Fibroblast of skin of left biceps (primary cell): ENCODE data around the gene NPC1L1.

Experiments
- DNase-seq, 2 experiments: peaks; one replicate each; pipeline ENCODE4 v3.0.0-alpha.2; 2013; ENCODE audit warnings: low read depth in 2 of 2

Gene NPC1L1

DNA sequence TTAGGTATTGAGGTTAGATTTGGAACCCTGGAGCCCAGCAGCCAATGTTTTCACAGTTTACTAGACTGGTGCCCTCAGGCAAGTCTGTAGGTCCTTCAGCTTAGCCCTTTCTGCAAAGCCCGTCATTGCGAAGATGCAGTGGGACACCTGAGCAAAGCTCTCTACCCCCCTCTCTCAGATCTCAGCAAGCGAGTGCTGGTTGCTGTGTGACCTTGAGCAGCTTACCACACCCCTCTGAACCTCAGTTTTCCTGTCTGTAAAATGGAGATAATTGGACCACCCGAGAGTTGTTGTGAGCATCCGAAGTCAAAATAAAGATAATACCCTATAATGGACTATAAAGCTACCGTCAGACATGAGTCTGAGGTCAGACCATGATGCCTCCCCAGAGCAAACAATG, 3.7 kb downstream of the NPC1L1 start:
- DNase-seq, result no peak

DNA sequence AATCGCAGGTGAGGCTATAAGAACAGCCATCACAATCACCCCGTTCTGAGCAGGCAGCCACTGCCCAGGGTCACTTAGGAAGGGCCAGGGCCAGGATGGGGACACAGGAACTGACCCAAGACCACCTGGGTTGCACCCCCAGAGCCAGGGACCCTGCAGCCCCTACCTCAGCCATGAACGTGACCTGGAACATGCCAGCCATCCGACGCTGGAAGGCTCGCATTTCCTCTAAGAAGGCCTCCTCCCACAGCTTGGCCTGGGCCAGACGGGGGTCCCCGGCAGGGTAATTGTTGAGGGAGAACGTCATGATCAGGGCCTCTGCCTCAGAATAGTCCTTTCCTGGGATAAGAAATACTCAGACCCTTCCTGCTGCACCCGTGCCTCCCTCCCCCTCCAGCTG, 5.0 kb downstream of the NPC1L1 start:
- no peak for DNase-seq

DNA sequence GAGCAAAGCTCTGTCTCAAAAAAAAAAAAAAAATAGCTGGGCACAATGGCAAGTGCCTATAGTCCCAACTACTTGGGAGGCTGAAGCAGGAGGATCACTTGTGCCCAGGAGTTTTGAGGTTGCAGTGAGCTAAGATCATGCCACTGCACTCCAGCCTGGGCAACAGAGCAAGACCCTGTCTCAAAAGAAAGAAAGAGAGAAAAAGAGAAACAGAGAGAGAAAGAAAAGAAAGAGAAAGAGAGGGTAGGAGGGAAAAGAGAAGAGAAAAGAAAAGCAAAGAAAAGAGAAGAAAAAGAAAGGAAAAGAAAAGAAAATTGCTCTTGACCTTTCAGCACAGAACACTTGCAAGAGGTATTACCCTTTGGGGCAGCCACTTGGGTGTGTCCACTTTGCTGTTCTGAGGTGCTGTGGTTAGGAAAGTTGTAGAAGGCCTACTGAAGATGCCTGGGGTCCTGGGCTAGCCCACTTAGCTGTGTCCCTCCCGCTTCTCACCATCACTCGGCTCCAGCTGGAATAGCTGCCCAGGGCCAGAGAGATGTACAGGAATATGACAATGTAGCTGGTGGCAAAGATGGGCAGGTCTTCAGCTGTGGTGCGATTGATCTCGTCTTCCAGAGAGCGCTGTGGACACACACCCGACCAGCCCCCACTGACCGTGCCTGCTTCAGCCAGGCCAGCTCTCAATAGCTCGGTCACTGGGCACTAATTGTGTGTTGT, 5.6 kb downstream of the NPC1L1 start:
- DNase-seq, result no peak

DNA sequence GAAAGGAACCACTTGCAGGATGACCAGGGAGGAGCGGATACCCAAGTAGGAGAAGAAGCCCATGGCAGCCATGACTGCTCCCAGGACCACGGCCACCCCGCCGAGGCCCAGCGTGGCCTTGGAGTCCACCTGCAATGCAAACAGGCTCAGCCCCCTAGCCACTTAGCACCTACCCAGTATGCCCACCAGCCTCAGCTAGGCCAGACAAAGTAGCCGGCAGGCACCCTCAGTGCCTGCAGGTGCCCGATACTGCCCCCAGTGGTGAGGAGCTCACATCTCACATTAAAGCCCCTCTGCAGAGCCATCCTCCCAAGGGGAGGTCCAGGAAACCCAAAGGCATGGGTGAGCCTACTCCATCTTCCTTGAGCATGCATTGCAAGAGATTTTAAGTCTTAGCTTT, 6.6 kb downstream of the NPC1L1 start:
- no peak for DNase-seq

DNA sequence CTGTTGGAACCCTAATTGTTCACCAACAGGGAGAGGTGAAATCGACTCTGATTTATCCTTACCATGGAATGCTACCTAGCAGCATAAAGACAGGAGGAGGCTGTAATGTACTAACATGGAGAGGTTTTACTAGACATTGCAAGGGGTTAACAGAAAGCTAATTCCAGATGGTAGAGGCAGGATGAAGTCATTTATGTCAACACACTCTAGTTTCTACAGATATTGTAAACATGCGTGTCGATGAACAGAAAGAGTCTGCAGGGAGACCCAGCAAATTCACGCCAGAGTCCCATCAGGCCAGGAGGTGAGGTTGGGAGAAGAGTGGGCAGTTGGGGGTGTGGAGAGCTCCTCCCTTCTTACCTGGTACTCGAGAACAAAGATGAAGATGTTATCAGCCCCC, 7.0 kb downstream of the NPC1L1 start:
- no peak for DNase-seq

DNA sequence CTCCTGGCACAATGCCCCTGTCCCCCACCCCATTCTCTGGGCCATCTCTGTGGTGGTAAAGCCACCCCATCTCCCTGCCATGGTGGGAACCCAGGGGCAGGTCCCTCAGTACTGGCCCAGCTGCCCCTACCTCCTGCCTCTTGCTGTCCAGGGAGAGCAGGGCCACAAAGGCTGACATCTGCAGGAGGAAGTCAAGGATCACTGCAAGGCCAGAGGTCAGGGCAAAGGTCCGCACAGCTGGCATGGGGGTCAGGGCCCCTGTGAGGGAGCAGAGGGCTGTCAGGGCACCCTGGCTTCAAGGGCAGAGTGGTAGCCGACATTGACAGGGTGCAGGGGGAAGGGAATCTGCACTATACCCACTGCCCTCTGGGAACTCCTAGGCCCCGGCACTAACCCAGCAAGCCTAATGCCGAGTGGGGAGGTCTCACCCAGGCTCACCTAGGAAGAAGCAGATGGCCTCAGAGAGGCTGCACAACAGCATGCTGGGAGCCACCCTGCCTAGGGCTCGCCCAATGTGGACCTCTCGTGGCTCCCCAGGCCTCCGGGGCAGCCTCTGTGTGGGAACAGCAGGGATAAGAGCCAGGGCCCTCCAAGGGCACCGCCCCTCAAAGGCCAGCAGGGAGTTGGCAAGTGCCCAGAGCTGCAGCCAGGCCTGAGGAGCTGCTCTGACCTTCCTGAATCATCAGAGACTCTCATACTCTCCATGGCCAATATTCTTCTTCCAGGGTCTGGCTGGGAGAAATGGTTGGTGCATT, 7.7 kb downstream of the NPC1L1 start:
- DNase-seq, result no peak

DNA sequence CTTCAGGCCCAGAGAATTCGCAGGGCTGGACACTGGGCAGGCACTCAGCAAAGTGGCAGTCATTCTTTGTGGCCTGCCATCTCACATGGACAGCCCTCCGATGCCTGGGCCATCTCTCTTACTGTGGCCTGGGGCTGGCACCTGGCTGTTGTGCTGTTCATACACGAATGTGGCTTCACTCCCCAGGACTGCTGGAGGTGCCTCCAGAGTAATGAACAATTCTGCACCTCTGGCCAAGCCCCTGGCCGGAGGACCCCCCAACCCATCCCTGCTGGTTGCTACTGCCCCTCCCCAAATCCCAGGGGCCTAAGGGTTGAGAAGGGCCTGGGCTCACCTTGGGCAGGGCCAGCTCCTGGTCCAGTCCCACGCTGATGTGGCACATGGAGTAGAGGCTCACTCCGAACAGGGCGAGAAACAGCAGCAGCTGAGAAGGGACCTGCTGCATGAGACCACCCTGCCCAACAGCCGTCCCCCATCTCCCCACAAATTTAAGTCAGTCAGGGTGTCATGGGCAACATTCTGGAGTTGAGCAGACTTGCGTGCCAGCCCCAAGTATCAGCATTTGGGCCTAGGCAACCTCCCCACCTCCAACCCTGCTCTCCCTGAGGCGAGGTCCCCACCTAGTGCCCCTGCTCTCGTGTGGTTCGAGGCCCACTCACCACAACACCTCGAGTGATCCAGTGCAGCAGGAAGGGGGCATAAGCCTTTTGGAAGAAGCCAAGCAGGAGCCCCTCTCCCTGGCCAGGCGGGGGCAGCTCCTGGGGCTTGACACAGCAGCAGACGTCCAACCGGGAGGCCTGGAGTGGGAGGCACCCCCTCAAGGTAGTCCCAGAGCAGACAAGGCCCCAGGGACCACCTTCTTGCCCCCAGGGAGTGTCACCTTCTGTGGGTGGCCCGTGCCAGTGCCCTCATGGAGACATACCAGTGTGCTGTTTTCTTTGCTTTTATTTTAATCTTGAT, 9.4 kb downstream of the NPC1L1 start:
- DNase-seq, result no peak

DNA sequence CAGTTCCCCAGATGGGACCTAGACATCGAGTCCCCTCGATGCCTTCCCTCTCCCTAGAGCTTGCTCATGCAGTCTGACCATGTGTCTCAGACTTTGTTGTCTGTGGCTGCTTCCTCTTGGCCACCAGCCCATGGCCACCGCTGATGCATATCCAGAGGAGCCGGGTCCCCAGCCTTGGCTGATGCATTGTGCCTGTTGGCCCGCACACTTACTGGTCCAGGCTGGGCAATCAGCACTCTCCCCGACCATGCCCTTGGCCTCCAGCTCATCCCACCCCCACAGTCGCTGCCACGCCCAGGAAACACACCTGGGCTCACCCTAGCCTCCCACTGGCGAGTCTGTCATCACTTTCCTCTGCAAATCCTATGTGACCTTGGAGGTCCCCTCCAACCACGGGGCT, 10.1 kb downstream of the NPC1L1 start:
- no peak for DNase-seq

DNA sequence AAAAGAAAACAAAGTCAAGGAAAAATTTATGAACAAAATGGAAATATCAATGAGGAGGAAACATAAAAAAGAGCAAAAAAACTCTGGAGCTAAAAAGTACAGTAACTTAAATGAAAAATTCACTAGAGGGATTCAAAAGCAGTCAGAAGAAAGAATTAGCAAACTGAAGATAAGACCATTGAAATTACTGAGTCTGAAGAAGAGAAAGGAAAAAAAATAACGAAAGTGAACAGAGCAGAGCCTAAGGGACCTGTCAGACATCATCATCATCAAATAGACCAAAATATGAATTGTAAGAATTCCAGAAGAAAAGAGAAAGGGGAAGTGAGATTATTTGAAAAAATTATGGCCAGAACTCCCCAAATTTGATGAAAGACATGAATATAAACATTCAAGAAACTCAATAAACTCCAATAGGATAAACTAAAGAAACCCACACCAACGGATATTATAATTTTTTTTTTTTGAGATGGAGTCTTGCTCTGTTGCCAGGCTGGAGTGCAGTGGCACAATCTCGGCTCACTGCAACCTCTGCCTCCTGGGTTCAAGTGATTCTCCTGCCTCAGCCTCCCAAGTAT, 16.2 kb downstream of the NPC1L1 start:
- no peak for DNase-seq

DNA sequence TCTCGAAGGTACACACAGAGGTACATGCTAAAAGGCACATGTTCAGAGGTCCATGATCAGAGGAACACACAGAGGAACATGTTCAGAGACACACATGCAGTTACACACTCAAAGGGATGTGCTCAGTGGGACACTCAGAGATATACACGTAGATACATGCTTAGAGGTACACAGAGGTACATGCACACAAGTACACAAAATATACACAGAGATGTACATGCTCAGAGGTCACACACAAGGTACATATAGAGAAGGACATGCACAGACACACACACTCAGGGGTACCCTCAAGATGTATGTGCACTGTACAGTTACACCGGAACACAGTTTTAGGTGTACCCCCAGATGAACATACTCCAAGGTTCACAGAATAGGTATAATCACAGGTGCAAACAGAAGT, 18.8 kb downstream of the NPC1L1 start:
- DNase-seq, result no peak

DNA sequence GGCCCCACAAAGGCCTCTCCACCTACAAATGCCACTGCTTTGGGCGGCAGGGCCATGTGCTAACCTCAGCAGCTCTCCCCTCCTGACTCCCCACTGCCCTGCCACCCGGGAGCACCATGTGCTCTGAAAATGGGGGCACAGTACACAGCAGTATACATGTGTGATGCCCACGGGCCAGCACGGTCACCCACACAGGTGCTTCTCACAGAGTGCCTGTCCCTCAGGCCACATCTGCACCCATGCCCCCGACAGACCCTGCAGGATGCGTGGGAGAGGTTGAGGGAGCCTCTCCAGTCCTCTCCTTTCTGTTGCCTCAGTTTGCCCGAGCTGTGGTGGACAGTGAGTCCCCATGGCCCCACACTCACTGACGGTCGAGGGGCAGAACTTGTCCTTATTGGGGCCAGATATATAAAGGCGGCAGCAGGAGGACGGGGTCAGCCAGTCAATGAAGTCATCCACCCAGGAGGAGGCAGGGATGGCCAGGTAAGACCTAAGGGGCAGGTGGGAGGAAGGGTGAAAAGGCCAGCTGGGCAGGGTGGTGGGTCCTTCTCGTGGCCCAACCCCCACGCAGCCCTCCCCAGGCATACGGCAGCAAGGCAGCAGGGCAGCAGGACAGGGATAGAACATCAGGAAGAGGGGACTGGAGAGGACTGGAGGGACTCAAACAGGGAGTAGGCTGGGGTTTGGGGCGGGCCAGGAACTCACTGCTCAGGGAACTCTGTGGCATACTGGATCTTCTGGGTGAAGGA, 19.6 kb downstream of the NPC1L1 start:
- DNase-seq, result no peak

DNA sequence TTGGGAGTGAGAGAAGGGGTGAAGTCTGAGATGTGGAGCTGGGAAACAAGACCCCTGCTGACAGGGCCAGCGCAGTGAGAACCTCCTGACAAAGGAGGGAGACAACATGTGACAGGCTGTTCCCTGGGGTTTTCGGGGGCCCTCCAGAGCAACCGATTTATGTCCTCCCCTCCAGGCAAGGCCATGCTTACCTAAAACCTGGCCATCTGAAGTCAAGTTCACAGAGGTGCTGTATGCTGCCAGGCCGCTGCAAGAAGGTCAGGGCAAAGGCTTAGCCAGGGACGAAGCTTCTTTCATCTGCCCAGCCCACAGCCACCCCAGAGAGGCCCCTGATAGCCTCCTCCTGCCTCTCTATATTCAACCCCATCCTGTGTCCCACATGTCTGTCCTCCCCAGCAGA, 20.6 kb downstream of the NPC1L1 start:
- no peak for DNase-seq

DNA sequence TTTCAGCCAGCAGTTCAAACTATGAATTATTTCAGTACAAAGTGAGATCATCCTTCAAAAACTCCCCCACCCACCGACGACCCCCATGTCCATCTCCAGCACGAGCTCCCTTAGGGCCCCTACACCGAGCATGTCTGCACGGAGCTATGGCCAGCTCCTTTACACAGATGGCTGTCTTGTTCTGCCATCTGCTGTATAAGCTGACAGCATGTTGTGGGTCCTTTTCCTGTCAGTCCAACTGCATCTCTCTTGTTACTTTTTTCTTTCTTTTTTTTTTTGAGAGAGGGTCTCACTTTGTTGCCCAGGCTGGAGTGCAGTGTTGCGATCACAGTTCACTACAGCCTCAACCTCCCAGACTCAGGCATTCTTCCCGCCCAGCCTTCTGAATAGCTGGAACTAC, 21.6 kb downstream of the NPC1L1 start:
- no peak for DNase-seq

DNA sequence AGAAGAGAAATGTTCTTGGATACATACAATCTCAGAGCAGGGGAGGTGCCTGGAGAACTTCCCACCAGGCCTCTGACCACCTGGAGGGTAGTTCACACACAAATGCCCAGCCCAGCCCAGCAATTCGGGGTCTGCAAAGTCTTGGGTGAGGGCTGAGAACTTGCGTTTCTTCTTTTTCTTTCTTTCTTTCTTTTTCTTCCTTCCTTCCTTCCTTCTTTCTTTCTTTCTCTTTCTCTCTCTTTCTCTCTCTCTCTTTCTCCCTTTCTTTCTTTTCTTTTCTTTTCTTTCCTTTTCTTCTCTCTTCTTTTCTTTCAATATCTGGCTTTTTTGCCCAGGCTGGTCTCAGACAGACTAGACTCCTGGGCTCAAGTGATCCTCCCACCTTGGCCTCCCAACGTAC, 22.4 kb downstream of the NPC1L1 start:
- no peak for DNase-seq

DNA sequence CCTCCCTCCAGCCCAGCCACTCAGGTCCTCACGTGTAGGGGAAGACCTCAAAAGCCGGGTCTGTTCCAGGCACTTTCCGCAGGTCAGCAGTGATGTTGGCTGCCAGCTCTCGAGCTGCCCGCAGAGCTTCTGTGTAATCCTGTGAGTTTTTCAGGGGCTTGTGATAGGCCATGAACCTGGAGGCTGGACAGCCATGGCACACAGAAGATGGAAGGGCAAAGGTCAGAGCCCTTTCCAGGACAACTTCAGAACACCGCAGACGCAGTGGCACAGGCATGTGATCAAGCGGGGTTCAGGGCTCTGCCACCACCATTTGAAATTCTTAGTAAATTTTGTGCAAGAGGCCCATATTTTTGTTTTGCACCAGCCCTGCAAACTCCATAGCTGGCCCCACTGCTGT, 24.0 kb downstream of the NPC1L1 start:
- no peak for DNase-seq

DNA sequence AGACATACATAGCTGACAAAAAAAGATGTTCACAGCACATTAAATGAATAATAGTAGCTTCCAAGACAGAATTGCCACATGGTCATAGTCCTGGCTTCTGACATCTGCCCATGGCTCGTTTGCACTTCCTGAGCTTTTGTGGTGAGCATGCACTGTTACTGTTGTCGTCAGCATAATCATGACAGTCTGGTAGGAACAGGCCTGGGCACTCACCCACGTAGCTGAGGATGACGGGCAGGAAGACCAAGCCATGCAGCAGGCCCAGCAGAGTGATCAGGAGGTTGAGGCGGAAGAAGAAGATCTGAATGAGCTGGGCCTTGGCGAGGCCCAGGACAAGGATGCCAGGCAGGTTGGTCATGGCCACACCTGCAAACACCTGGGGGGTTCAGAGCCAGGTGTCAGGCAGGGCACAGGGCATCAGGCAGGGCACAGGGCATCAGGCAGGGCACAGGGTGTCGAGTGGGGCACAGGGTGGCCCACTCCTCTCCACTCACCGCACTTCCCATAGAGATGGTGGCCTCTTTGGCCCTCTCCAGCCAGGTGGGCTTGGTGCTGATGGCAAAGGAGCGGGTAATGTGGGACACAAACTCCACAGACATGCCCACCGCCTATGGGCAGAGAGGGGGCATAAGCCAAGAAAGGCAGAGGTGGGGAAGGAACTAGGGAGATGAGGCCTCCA, 25.4 kb downstream of the NPC1L1 start:
- DNase-seq, result no peak

DNA sequence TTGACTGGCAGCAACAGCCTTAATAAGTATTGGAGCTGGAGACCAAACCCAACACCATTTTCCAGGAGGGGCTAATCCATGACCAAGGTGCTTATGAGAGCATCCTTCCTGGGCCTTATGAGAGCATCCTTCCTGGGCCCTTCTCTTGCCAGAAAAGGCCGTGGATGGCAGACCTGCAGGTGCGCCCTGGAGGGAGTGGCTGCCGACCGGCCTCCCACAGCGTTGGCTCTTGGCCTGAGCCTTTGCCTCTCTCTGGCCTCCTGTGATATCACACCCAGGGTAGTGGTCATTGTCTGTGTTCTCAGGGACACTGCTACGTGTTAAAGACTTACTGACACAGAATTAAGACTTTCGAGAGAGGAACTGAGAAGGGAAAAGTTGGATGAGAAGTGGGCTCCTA, 28.4 kb downstream of the NPC1L1 start:
- DNase-seq, result no peak

DNA sequence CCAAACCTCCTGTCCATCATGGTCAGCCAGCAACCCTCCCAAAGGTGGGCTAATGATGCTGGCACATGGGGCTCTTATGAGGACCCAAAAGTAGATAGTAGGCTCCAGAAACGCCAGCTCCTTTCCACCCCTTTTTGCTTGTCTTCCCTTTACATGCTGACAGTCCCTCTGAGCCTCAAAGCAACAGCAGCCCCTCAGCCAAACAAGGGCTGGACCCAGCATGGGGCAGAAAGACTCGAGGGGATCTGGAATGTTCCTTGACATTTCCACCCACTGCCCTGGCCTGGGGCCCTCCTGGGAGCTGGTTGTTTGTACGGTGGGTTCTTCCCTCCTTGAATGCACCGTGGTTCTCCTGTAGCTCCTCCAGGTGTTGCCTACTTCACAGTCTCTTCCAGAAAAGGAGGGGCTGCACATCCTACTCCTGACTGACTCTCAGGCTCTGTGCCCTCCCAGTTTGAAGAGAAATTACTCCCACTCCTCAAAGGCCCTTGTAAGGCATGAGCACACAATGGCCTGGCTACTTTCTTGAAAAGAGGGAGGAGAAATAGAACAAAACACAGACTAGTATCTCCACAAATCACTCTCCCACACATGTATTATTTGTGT, 29.2 kb downstream of the NPC1L1 start:
- DNase-seq, result no peak

DNA sequence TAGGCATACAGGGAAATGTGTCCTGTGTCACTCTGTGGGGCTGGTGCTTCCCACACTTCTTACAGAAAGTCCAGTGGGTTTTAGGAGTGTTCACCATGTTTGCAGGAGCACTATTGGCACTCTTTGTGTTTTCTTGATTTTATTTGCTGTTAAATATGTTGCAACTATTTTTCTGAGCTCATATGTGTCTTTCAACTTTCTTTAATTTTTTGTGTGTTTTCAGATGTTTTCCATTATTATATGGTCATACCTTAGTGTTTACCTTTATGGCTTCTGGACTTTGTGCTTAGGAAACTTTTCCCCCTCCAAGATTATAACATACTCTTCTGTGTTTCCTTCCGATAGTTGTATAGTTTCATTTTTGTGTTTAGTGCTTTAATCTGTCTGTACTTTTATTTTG, 29.9 kb downstream of the NPC1L1 start:
- DNase-seq, result no peak

DNA sequence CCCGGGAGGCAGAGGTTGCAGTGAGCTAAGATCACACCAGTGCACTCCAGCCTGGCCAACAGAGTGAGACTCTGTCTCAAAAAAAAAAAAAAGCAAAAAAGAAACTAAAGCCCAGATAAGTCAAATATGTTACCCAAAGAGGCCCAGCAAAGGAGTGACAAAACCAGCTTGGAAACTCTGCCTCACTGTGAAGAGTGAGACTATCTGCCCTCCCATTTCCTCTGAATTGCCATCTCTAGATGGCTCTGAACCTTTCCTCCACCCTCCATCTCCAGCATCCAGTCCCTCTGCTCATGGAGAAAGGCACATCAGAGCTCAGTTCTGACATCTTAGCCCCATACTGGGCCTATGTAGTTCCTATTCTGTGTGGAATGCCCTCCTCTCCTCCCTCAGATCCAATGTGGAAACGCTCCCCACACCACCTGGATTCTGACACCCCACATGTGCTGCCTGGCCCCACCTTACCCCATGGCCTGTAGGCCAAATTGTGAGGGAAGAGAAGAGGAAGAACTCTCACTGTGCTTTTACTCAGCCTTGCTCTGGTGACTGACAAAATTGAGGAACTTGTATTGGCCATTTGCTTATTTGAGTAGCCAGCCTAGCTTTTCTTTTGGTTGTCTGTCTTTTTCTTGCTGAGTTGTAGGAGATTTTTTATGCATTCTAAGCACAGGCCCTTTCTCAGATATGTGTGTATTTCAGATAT, 32.7 kb downstream of the NPC1L1 start:
- DNase-seq, result no peak
